Endodermal cell (in vitro differentiated cells): ENCODE results near the gene OBSL1. TPM values are rescaled to one million over a fixed set of nuclear protein-coding genes. Genes with fewer than 3 reads are reported as not detected.

ENCODE experiments used
- DNase-seq: peaks from one replicate; pipeline ENCODE4 v3.0.0-alpha.2; 2017
- H3K27ac ChIP-seq: 2 replicates; pipeline ENCODE4 v1.5.1; 2013; ENCODE audit warnings: mild to moderate bottlenecking, low read depth, low read length, moderate library complexity
- H3K27me3 ChIP-seq: 2 replicates; pipeline ENCODE4 v1.6.1; 2013; ENCODE audit warnings: mild to moderate bottlenecking, low read length, moderate library complexity; ENCODE audit not compliant: insufficient read depth, control insufficient read depth, poor library complexity, severe bottlenecking
- H3K36me3 ChIP-seq: 2 replicates; pipeline ENCODE4 v1.7.0; 2013; ENCODE audit warnings: mild to moderate bottlenecking, low read length, moderate library complexity; ENCODE audit not compliant: control insufficient read depth, insufficient read depth
- H3K4me1 ChIP-seq: one replicate; pipeline ENCODE4 v1.7.0; 2013; ENCODE audit warnings: low read length; ENCODE audit not compliant: control insufficient read depth, insufficient read depth
- H3K4me3 ChIP-seq: 2 replicates; pipeline ENCODE4 v1.5.1; 2013; ENCODE audit warnings: mild to moderate bottlenecking, low read length, moderate library complexity
- H3K9ac ChIP-seq: 2 replicates; pipeline ENCODE4 v1.6.1; 2013; ENCODE audit warnings: mild to moderate bottlenecking, low read length, moderate library complexity; ENCODE audit not compliant: poor library complexity, severe bottlenecking; ENCODE audit errors: extremely low read depth
- H3K9me3 ChIP-seq: 2 replicates; pipeline ENCODE4 v1.6.1; 2013; ENCODE audit warnings: mild to moderate bottlenecking, low read length, moderate library complexity; ENCODE audit not compliant: control insufficient read depth
- H3K27ac Mint-ChIP-seq: 2 replicates; pipeline ENCODE4 v1.8.0; 2020; ENCODE audit warnings: mixed read lengths
- H3K27me3 Mint-ChIP-seq: 2 replicates; pipeline ENCODE4 v1.8.0; 2021; ENCODE audit warnings: mild to moderate bottlenecking, mixed read lengths; ENCODE audit not compliant: insufficient read depth
- H3K36me3 Mint-ChIP-seq: 2 replicates; pipeline ENCODE4 v1.8.0; 2020; ENCODE audit warnings: low read depth, mixed read lengths
- H3K4me1 Mint-ChIP-seq: 2 replicates; pipeline ENCODE4 v1.8.0; 2020; ENCODE audit warnings: mixed read lengths
- H3K4me3 Mint-ChIP-seq: 2 replicates; pipeline ENCODE4 v1.8.0; 2020; ENCODE audit warnings: mild to moderate bottlenecking, moderate library complexity, mixed read lengths
- H3K9me3 Mint-ChIP-seq: 2 replicates; pipeline ENCODE4 v1.8.0; 2020; ENCODE audit warnings: mild to moderate bottlenecking, mixed read lengths
- WGBS, 2 experiments: methylation state at CpG; one replicate each; pipeline versions ENCODE4 v1.1.5 to v1.1.7; 2013; ENCODE audit warnings: missing lambda C conversion rate in 2 of 2, mixed read lengths in 1 of 2; ENCODE audit not compliant: insufficient coverage in 1 of 2, insufficient read length in 1 of 2; 5-methylcytosine and 5-hydroxymethylcytosine counted together
- total RNA-seq, 2 donors: library from RNA; stranded (reverse); fragmentation: NEBNext Ultra II Directional in 1 of 2; extraction: Animal tissue kit (Norgen Biotek cat#: 25700) in 1 of 2; gene quantifications; 2 replicates in 1 of 2; 3 replicates in 1 of 2; pipeline ENCODE4 v1.2.1, GENCODE V29; 2021
- TF ChIP-seq, protein P1 (sequence below): fragments of 200-600 bp; sonication (generic); conservative IDR thresholded peaks from 2 replicates; pipeline ENCODE4 v1.5.0; 2021; ENCODE audit warnings: antibody characterized with exemption, mild to moderate bottlenecking

The OBSL1 gene
- total RNA-seq, 2 donors from 2014 or later, result 156 to 162 TPM

DNA sequence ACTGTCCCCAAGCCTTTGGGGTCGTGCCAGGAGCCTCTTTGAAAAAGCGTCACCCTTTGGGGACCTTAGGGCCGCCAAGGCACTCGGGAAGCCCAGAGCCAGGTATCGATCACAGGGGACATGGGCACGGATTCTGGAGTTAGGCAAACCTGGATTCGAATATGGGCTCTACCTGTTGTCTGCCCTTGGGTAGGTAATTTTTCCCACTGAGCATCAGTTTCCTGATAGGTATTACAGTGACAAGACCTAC, 18.2 kb downstream of the OBSL1 start:
- Mint-ChIP-seq H3K36me3 (peaks cover 21% of the 10 kb centered on the region), H3K4me1 (no peaks in the 10 kb centered on the region), H3K27me3 (peaks cover 52% of the 10 kb centered on the region), H3K4me3 (peak overlapping the region; percentile 70), H3K27ac (no peak overlapping the region), H3K9me3 (no peaks in the 10 kb centered on the region)
- WGBS, 2 experiments, result 50 to 58% methylated on average over 3 to 7 of the region's 7 CpGs
- DNase-seq, result no peak
- Histone ChIP-seq H3K36me3 (no peaks in the 10 kb centered on the region), H3K4me1 (peaks cover 4% of the 10 kb centered on the region), H3K27me3 (peaks cover 26% of the 10 kb centered on the region), H3K9ac (no peak overlapping the region), H3K4me3 (peak overlapping the region; percentile 84), H3K27ac (no peak overlapping the region), H3K9me3 (no peaks in the 10 kb centered on the region)
- TF ChIP-seq, protein P1, sequence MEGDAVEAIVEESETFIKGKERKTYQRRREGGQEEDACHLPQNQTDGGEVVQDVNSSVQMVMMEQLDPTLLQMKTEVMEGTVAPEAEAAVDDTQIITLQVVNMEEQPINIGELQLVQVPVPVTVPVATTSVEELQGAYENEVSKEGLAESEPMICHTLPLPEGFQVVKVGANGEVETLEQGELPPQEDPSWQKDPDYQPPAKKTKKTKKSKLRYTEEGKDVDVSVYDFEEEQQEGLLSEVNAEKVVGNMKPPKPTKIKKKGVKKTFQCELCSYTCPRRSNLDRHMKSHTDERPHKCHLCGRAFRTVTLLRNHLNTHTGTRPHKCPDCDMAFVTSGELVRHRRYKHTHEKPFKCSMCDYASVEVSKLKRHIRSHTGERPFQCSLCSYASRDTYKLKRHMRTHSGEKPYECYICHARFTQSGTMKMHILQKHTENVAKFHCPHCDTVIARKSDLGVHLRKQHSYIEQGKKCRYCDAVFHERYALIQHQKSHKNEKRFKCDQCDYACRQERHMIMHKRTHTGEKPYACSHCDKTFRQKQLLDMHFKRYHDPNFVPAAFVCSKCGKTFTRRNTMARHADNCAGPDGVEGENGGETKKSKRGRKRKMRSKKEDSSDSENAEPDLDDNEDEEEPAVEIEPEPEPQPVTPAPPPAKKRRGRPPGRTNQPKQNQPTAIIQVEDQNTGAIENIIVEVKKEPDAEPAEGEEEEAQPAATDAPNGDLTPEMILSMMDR, result no peak

DNA sequence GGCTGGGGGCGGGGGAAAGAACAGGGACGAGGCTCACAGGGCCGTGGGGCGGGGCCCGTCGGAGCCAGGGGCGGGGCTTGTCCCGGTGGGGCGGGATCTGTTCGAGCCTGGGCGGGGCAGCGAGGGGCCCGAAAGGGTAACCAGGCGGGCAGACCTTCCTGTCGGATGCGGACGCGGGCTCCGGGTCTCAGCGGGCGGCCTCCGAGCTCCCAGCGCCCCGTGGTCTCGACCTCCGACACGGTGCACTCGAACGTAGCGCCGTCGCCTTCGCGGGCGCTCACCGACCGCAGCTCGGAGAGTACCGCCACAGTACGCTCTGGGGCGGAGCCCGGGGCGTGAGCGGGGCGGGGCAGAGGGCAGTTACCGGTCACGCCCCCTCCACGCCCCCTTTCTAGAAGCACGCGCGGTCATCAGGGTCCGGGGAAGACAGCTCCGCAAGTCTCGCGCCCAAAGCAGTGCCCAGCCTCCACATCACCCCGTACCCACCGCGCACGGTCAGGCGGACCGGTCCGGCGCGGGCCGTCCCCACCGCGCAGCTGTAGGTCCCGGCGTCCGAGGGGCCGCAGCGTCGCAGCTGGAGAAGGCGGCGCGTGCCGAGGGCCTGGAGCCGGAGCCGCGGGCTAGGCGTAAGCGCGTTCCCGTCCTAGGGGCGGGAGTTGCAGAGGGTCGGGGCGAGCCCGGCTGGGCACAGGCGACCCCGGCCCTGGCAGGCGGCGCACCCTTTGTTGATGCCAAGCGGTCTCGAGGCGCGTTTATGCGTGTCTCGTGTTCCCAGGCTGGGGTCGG, 18.8 kb downstream of the OBSL1 start:
- TF ChIP-seq, protein P1, result no peak
- Histone ChIP-seq H3K4me1 (peaks cover 4% of the 10 kb centered on the region), H3K27me3 (peaks cover 26% of the 10 kb centered on the region), H3K4me3 (peak overlapping the region; percentile 84), H3K36me3 (no peaks in the 10 kb centered on the region), H3K27ac (no peak overlapping the region), H3K9ac (no peak overlapping the region), H3K9me3 (no peaks in the 10 kb centered on the region)
- Mint-ChIP-seq H3K27ac (no peak overlapping the region), H3K4me1 (no peaks in the 10 kb centered on the region), H3K27me3 (peaks cover 52% of the 10 kb centered on the region), H3K36me3 (peaks cover 21% of the 10 kb centered on the region), H3K9me3 (no peaks in the 10 kb centered on the region), H3K4me3 (peak overlapping the region; percentile 70)
- WGBS, 2 experiments, result 2 to 6% methylated on average over 42 to 99 of the region's 99 CpGs
- DNase-seq, result peak; percentile 98

DNA sequence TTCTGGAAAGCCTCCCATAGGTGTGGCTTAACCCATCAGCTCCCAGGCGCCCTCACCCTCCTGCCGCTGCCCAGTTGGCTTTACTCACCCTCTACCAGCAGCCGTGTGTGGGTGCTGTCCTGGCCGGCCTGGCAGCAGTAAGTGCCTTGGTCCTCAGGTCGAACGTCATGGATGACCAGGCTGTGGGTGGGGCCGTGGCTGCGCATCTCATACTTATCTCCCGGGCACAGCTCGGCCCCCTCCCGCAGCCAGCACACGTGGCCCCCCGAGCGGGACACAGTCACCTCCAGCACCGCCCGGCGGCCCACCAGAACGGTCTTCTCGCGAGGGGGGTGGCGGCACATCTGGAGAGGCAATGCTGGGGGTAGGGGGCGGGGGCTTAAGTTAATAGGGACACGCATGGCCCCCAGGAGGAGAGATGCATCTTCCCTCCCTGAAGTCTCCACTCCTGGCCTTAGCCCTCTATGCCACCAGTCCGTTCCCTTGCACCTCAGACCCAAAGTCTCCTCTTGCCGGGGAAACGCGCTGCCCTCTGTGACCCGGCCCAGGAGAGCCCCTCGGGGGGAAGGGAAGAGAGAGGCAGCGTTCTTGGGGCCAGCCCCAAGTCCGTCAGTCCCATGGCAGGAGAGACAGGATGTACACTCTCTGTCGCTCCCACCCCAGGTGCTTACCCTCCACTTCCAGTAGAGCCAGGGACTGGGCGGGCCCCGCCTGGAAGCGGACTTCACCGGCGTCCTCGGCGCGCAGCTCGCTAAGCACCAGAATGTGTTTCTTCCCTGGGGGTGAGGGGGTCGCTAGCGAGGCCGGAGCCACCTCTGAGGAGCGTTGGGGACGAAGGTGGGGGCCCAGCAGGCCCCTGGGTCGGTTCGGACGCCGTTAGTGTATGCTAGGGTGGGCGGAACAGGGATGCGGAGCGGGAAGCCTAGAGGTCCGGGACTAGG, 19.6 kb downstream of the OBSL1 start:
- peak; percentile 77 for DNase-seq
- Mint-ChIP-seq H3K27me3 (peaks cover 55% of the 10 kb centered on the region), H3K36me3 (peaks cover 21% of the 10 kb centered on the region), H3K27ac (no peak overlapping the region), H3K4me1 (no peaks in the 10 kb centered on the region), H3K9me3 (no peaks in the 10 kb centered on the region), H3K4me3 (peak overlapping the region; percentile 70)
- TF ChIP-seq, protein P1, result no peak
- Histone ChIP-seq H3K9ac (no peak overlapping the region), H3K4me1 (peaks cover 4% of the 10 kb centered on the region), H3K27ac (no peak overlapping the region), H3K27me3 (peaks cover 26% of the 10 kb centered on the region), H3K4me3 (peak overlapping the region; percentile 84), H3K9me3 (no peaks in the 10 kb centered on the region), H3K36me3 (no peaks in the 10 kb centered on the region)
- 0 to 3% methylated on average over 1 to 54 of the region's 54 CpGs for WGBS, 2 experiments
